Renal cortex interstitium (tissue), 15 donors: ENCODE measurements around the gene CDC73. TPM values are rescaled to one million over a fixed set of nuclear protein-coding genes. Genes with fewer than 3 reads are reported as not detected.
A peak's percentile ranks its signal among the peaks of the same experiment; 100 is the strongest.

ENCODE experiments used
- DNase-seq, 11 donors: peaks; one replicate each; pipeline ENCODE4 v3.0.0-alpha.2; 2013; ENCODE audit warnings: low read depth in 9 of 11, low spot score in 4 of 11; ENCODE audit errors: extremely low read depth in 1 of 11
- long read RNA-seq, 16 experiments: transcript quantifications; one replicate each; lab custom pipeline, GENCODE V29; 2026
- polyA plus RNA-seq, 3 donors: library from polyadenylated mRNA; unstranded; fragments of 120-200 nt; gene quantifications; one replicate each; pipeline ENCODE4 v1.2.1, GENCODE V29; 2013; ENCODE audit not compliant: insufficient read length in 3 of 3

The CDC73 gene
- 10 to 100 TPM; 41.4 to 46.1 (median 42.1) TPM for polyA plus RNA-seq
- long read RNA-seq, donor 1, full-length matches to known transcripts = 2 of 2 reads
- long read RNA-seq, donor 1, partial matches to known transcripts = 0 of 2 reads
- long read RNA-seq, donor 1, other reads (novel, unspliced or antisense) = 0 of 2 reads
- long read RNA-seq, donor 2, full-length matches to known transcripts = 3 of 11 reads
- long read RNA-seq, donor 2, partial matches to known transcripts = 8 of 11 reads
- long read RNA-seq, donor 2, other reads (novel, unspliced or antisense) = 0 of 11 reads
- long read RNA-seq, donor 3, full-length matches to known transcripts = 10 of 28 reads
- long read RNA-seq, donor 3, partial matches to known transcripts = 18 of 28 reads
- long read RNA-seq, donor 3, other reads (novel, unspliced or antisense) = 0 of 28 reads
- long read RNA-seq, donor 4, full-length matches to known transcripts = 2 of 12 reads
- long read RNA-seq, donor 4, partial matches to known transcripts = 10 of 12 reads
- long read RNA-seq, donor 4, other reads (novel, unspliced or antisense) = 0 of 12 reads
- long read RNA-seq, donor 5 = 0 reads
- long read RNA-seq, donor 6, full-length matches to known transcripts = 10 of 19 reads
- long read RNA-seq, donor 6, partial matches to known transcripts = 9 of 19 reads
- long read RNA-seq, donor 6, other reads (novel, unspliced or antisense) = 0 of 19 reads
- long read RNA-seq, donor 7, full-length matches to known transcripts = 6 of 12 reads
- long read RNA-seq, donor 7, partial matches to known transcripts = 6 of 12 reads
- long read RNA-seq, donor 7, other reads (novel, unspliced or antisense) = 0 of 12 reads
- long read RNA-seq, donor 8, full-length matches to known transcripts = 6 of 20 reads
- long read RNA-seq, donor 8, partial matches to known transcripts = 14 of 20 reads
- long read RNA-seq, donor 8, other reads (novel, unspliced or antisense) = 0 of 20 reads
- long read RNA-seq, donor 9, full-length matches to known transcripts = 6 of 12 reads
- long read RNA-seq, donor 9, partial matches to known transcripts = 6 of 12 reads
- long read RNA-seq, donor 9, other reads (novel, unspliced or antisense) = 0 of 12 reads
- long read RNA-seq, donor 10, full-length matches to known transcripts = 4 of 14 reads
- long read RNA-seq, donor 10, partial matches to known transcripts = 10 of 14 reads
- long read RNA-seq, donor 10, other reads (novel, unspliced or antisense) = 0 of 14 reads
- long read RNA-seq, donor 11, full-length matches to known transcripts = 6 of 17 reads
- long read RNA-seq, donor 11, partial matches to known transcripts = 11 of 17 reads
- long read RNA-seq, donor 11, other reads (novel, unspliced or antisense) = 0 of 17 reads
- long read RNA-seq, donor 12, partial matches to known transcripts = 6 of 6 reads
- long read RNA-seq, donor 12, other reads (novel, unspliced or antisense) = 0 of 6 reads
- long read RNA-seq, donor 13, full-length matches to known transcripts = 6 of 48 reads
- long read RNA-seq, donor 13, partial matches to known transcripts = 42 of 48 reads
- long read RNA-seq, donor 13, other reads (novel, unspliced or antisense) = 0 of 48 reads
- long read RNA-seq, donor 14, full-length matches to known transcripts = 2 of 11 reads
- long read RNA-seq, donor 14, partial matches to known transcripts = 9 of 11 reads
- long read RNA-seq, donor 14, other reads (novel, unspliced or antisense) = 0 of 11 reads
- long read RNA-seq, donor 15, full-length matches to known transcripts = 4 of 4 reads
- long read RNA-seq, donor 15, partial matches to known transcripts = 0 of 4 reads
- long read RNA-seq, donor 15, other reads (novel, unspliced or antisense) = 0 of 4 reads
- long read RNA-seq, donor 16, full-length matches to known transcripts = 23 of 57 reads
- long read RNA-seq, donor 16, partial matches to known transcripts = 34 of 57 reads
- long read RNA-seq, donor 16, other reads (novel, unspliced or antisense) = 0 of 57 reads

GRCh38 chr1:193121616-193122593 lies at the start of gene CDC73:
Gene CDC73 (plus strand): TSS chr1:193122031. CDS start chr1:193122201, 170 bp downstream.
- peak; percentile 86 to 97 (median 94) for DNase-seq

- no peak for DNase-seq
Observed at GRCh38 chr1:193077991-193078390, 43.8 kb upstream of the CDC73 start.

- no peak for DNase-seq
Observed at GRCh38 chr1:193079187-193079586, 42.6 kb upstream of the CDC73 start.

GRCh38 chr1:193083365-193084088 lies 38.3 kb upstream of the CDC73 start:
- no peak for DNase-seq

DNA sequence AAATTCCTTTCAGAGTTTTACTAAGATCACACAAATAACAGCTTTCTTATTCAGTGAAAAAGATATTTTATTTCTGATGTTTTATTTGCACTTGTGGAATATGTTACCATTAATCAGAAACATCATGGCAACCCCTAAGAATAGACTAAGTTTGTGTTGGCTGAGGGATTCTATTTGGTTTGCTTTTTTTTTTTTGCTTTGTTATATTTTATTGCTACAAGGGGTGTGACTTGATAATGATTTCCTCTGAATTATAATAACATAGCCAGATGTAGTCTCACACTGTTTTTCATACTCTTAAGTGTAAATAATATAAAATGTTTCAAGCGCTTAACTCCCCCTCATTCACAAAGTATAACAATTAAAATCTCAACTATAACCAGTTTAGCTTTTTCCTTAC lies 36.6 kb upstream of the CDC73 start:
- DNase-seq = no peak

- no peak for DNase-seq
Observed at GRCh38 chr1:193086342-193086741, 35.5 kb upstream of the CDC73 start.

DNA sequence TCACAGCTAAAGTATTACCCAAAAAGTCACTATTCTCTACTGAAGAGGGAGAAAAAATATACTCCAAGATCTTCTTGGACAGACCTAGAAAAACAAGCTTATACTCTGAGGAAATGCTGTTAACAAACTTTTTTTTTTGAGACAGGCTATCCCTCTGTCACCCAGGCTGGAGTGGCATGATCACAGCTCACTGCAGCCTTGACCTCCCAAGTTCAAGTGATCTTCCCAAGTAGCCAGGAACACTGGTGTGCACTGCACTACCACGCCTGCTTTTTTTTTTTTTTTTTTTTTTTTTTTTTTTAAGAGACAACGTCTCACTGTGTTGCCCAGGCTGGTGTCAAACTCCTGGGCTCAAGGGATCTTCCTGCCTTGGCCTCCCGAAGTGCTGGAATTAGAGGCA lies 33.9 kb upstream of the CDC73 start:
- no peak for DNase-seq

- no peak for DNase-seq
Observed at GRCh38 chr1:193090865-193091264, 31.0 kb upstream of the CDC73 start.

DNA sequence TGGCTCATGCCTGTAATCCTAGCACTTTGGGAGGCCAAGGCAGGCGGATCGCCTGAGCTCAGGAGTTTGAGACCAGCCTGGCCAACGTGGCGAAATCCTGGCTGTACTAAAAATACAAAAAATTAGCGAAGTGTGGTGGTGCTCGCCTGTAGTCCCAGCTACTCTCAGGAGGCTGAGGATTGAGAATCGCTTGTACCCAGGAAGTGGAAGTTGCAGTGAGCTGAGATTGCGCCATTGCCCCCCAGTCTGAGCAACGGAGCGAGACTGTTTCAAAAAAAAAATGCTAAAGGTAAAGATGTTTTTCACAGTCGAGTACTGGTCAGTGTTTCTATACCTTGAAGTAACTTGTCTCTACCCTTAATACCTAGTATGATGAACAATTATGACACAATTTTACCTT lies 27.7 kb upstream of the CDC73 start:
- DNase-seq = no peak

DNA sequence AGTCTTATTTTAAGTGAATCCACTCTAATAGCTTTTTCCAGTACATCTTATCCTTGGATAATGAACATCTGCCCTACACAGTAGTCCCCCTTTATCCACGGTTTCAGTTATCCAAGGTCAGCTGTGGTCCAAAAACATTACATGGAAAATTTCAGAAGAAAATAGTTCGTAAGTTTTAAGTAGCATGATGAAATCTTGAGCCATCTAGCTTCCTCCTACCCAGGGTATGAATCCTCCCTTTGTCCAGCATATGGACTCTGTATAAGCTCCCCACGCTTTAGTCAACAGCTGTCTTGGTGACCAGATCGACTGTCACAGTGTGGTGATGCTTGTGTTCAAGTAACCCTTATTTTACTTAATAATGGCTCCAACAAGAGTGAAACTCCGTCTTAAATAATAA lies 19.2 kb upstream of the CDC73 start:
- DNase-seq = no peak

DNA sequence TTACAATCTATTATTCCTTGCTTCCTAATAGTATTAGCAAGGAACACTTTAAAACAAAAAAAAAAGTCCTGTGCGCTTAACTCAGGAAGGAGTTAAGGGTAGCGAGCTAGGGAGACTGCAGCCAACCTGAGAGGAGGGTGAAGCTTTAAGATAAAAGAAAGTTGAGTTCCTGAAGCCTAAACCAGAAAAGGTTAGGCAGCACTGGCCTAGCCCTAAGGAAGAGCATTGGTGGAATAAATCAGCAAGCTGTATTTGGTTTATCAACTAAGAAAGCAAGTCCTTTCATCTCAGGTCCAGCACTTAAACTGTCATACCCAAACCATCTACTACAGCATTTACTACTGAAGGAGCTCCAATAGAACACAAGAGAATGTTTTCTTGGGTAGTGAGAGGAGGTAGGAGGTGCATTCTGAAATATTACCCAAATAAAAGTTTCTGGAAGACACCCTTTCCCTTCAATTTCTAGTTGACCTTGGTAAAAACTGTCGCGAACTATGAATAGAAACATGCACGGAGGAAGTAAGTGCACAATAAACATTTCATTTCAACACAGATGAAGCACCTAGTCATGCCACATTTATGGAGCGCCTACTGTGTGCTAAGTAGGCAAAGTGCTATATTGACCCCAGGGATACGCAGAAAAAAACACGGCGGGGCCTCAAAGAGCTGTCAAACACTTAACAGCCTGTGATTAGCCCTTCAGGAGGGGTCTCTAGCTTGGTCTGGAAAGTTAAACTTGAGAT lies 17.9 kb upstream of the CDC73 start:
- DNase-seq = no peak

- peak in 4 of 11 donors; percentile 16 to 37 (median 30) for DNase-seq
Observed at GRCh38 chr1:193104502-193104906, 17.3 kb upstream of the CDC73 start.

DNA sequence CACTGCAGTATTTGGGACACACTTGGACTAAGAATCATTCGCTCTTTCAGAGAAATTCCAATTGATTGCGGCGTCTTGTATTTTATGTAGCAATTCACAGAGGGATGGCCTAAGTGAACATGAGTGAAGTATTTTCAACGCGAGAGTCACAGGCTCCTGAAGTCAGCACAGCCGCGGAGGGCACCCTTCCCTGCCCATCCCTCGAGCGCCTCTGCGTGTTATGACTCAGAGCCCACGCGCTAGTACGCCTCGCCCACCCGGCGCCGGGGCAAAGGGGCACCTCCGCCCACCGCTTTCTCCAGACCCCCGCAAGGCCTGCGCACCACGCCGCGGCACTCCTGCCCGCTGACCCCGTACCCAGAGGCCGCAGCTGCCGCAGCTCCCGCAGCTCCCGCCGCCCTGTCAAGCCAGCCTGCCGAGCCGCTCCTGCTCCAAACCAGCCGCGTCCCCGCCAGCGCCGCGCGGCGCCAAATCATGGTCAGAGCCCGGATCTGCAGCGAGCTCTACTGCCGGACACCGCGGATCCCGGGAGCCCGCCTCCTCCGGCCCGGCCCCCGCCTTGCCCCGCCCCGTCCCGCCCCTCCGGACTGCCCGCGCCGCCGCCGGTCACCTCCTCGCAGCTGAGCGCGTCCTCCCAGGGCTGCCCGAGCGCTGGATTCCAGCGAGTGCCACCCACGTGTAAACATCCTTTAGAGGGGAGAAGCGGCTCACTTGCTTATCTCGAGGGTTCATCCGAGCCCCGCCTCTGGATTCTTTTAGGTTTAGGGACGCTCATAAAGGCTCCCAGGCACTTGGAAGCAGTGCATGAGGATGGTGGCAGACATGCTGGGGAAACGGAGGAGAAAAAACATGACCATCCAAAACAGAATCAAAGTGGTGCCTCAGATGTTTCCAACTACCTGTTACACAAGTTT lies 16.7 kb upstream of the CDC73 start, which contains the start of gene GLRX2:
Gene GLRX2, minus strand, starts transcription at position 508 of the 914 bp plus-strand sequence. Its CDS starts 32 bp downstream, at position 476.
- peak; percentile 44 to 78 (median 70) for DNase-seq

- DNase-seq = no peak
Observed at GRCh38 chr1:193105821-193106177, 16.0 kb upstream of the CDC73 start.
